Endothelial cell of umbilical vein (primary cell): Measurements from ENCODE around the gene DHX16. TPM values are rescaled to one million over a fixed set of nuclear protein-coding genes. Genes with fewer than 3 reads are reported as not detected.
A peak's percentile ranks its signal among the peaks of the same experiment; 100 is the strongest.

Experiments used
- BruUV-seq: library from RNA; stranded (reverse); fragments of 400-500 nt; replicated peaks from 2 replicates; lab custom pipeline; 2021; lab: Mats Ljungman, UMichigan
- CTCF ChIA-PET: fragments of 300-600, 350-600 bp; sonication (Branson Sonifier 250); formaldehyde crosslinking; loops from one replicate; lab custom pipeline; 2021; ENCODE audit warnings: antibody characterized with exemption, inconsistent platforms; lab: Charles Lee
- POLR2A ChIA-PET: fragments of 300-600, 350-600 bp; sonication (Branson Sonifier 250); formaldehyde crosslinking; loops from one replicate; lab custom pipeline; 2021; ENCODE audit warnings: antibody characterized with exemption, inconsistent platforms; lab: Charles Lee
- DNase-seq: peaks from one replicate; pipeline ENCODE4 v3.0.0-alpha.2; 2011; ENCODE audit warnings: low read depth, low spot score
- FAIRE-seq: peaks from 2 replicates; lab custom pipeline; 2011; peaks lifted over from hg19 to GRCh38; lab: Jason Lieb, UNC
- H2AFZ ChIP-seq: 2 replicates; pipeline ENCODE4 v1.6.0; 2012; ENCODE audit warnings: low read depth, low read length, control low read depth, inconsistent platforms
- H3K27ac ChIP-seq: 2 replicates; pipeline ENCODE4 v1.5.1; 2011; ENCODE audit warnings: low read depth, mild to moderate bottlenecking, control low read depth, low read length, moderate library complexity; ENCODE audit not compliant: insufficient read depth
- H3K27me3 ChIP-seq, 2 experiments: 2 replicates each; pipeline versions ENCODE4 v1.6.0 to v1.6.1; 2011; ENCODE audit warnings: low read length in 2 of 2, mixed read lengths in 1 of 2; ENCODE audit not compliant: control insufficient read depth in 2 of 2, insufficient read depth in 2 of 2
- H3K36me3 ChIP-seq, 2 experiments: 2 replicates in 1 of 2; 3 replicates in 1 of 2; pipeline ENCODE4 v1.5.1; 2011; ENCODE audit warnings: low read length in 2 of 2, mild to moderate bottlenecking in 1 of 2, moderate library complexity in 1 of 2; ENCODE audit not compliant: control insufficient read depth in 2 of 2, insufficient read depth in 2 of 2; ENCODE audit errors: extremely low read depth in 1 of 2
- H3K4me1 ChIP-seq: 3 replicates; pipeline ENCODE4 v1.5.1; 2011; ENCODE audit warnings: mild to moderate bottlenecking, low read length; ENCODE audit not compliant: control insufficient read depth, insufficient read depth; ENCODE audit errors: extremely low read depth
- H3K4me2 ChIP-seq: 2 replicates; pipeline ENCODE4 v1.6.1; 2011; ENCODE audit warnings: low read length, control low read depth, mixed read lengths; ENCODE audit not compliant: insufficient read depth
- H3K4me3 ChIP-seq, 3 experiments: fragments of 200-600 bp in 1 of 3; sonication (generic), shearing (Covaris generic) in 1 of 3; replicated peaks in 1 of 3; 2 replicates each; pipeline ENCODE4 v1.5.1; 2011 to 2016; ENCODE audit warnings: control low read depth in 3 of 3, low read length in 3 of 3, mild to moderate bottlenecking in 2 of 3, inconsistent platforms in 1 of 3, low read depth in 1 of 3, moderate library complexity in 1 of 3; ENCODE audit not compliant: insufficient read depth in 1 of 3
- H3K79me2 ChIP-seq: 2 replicates; pipeline ENCODE4 v1.6.0; 2012; ENCODE audit warnings: low read length, inconsistent platforms; ENCODE audit not compliant: control insufficient read depth, insufficient read depth
- H3K9ac ChIP-seq: replicated peaks from 2 replicates; pipeline ENCODE3; 2011; ENCODE audit warnings: low read length, control low read depth; ENCODE audit not compliant: insufficient read depth; ENCODE audit errors: extremely low read depth
- H3K9me1 ChIP-seq: replicated peaks from 3 replicates; pipeline ENCODE4 v1.6.0; 2011; ENCODE audit warnings: mild to moderate bottlenecking, low read length; ENCODE audit not compliant: control insufficient read depth, insufficient read depth; ENCODE audit errors: extremely low read depth
- H3K9me3 ChIP-seq: replicated peaks from 2 replicates; pipeline ENCODE4 v1.5.1; 2012; ENCODE audit warnings: low read length, inconsistent platforms; ENCODE audit not compliant: control insufficient read depth, insufficient read depth
- H4K20me1 ChIP-seq: replicated peaks from 2 replicates; pipeline ENCODE3; 2011; ENCODE audit warnings: mild to moderate bottlenecking, low read length; ENCODE audit not compliant: control insufficient read depth, insufficient read depth; ENCODE audit errors: extremely low read depth
- EZH2 ChIP-seq: IDR thresholded peaks from 2 replicates; pipeline ENCODE4 v1.6.1; 2012; ENCODE audit warnings: borderline replicate concordance, low read depth, mild to moderate bottlenecking, moderate library complexity, low read length, inconsistent platforms; ENCODE audit not compliant: severe bottlenecking
- FOS ChIP-seq: IDR thresholded peaks from 2 replicates; pipeline ENCODE4 v1.6.1; 2011; ENCODE audit warnings: mild to moderate bottlenecking, low read length, moderate library complexity, borderline replicate concordance; ENCODE audit not compliant: insufficient read depth
- GATA2 ChIP-seq: IDR thresholded peaks from 2 replicates; pipeline ENCODE4 v1.7.0; 2011; ENCODE audit warnings: low read depth, mild to moderate bottlenecking, moderate library complexity, mixed read lengths, low read length; ENCODE audit not compliant: insufficient read length, insufficient read depth
- JUN ChIP-seq: IDR thresholded peaks from 2 replicates; pipeline ENCODE4 v1.6.1; 2011; ENCODE audit warnings: borderline replicate concordance, low read depth; ENCODE audit not compliant: insufficient read length, insufficient read depth
- MYC ChIP-seq: IDR thresholded peaks from one replicate; pipeline ENCODE4 v1.6.1; 2011; ENCODE audit warnings: mild to moderate bottlenecking, low read depth, low read length
- POLR2A ChIP-seq: IDR thresholded peaks from 2 replicates; pipeline ENCODE4 v1.6.1; 2012; ENCODE audit warnings: low read depth, mild to moderate bottlenecking, control low read depth, low read length
- POLR2AphosphoS5 ChIP-seq: IDR thresholded peaks from 2 replicates; pipeline ENCODE4 v1.6.1; 2012; ENCODE audit warnings: low read depth, mild to moderate bottlenecking, control low read depth, low read length, moderate library complexity; ENCODE audit not compliant: insufficient read depth
- dilution Hi-C: fragments of 300-500 bp; cut with MboI; formaldehyde crosslinking; loops from one replicate; pipeline ENCODE4 v1.15.0; 2019; ENCODE audit warnings: low sequenced_read_pairs; ENCODE audit not compliant: extremely low pct_ligation_motif_present
- intact Hi-C: fragments of 100-400 bp; cut with micrococcal nuclease; formaldehyde crosslinking; loops from one replicate; pipeline ENCODE4 v1.10.0; 2022
- polyA plus RNA-seq, 4 experiments: library from polyadenylated mRNA; depleted of rRNA in 3 of 4; stranded (reverse) in 3 of 4; unstranded in 1 of 4; fragments of >200 nt; gene quantifications; 2 replicates each; pipeline versions ENCODE4 v1.2.1 to v1.2.3, GENCODE V29; 2011 to 2012; ENCODE audit warnings: missing spikeins in 1 of 4
- total RNA-seq: library from RNA; stranded (reverse); gene quantifications from 2 replicates; pipeline ENCODE4 v1.2.3, GENCODE V29; 2021
- TF ChIP-seq, protein P1 (sequence below), 2 donors: IDR thresholded peaks; 1 replicate in 1 of 2; 2 replicates in 1 of 2; pipeline ENCODE4 v1.5.1; 2011; ENCODE audit warnings: low read length in 2 of 2, mild to moderate bottlenecking in 2 of 2, moderate library complexity in 2 of 2, control low read depth in 1 of 2, inconsistent platforms in 1 of 2, low read depth in 1 of 2; ENCODE audit not compliant: insufficient read depth in 1 of 2; ENCODE audit errors: extremely low read depth in 1 of 2
- TF ChIP-seq, protein P2 (sequence below): IDR thresholded peaks from 2 replicates; pipeline ENCODE4 v1.6.1; 2011; ENCODE audit not compliant: insufficient read depth, insufficient read length

Gene DHX16
- total and polyA plus RNA-seq, 2 donors (not counting 3 experiments of a cell fraction or from before 2014, with no cell fraction given), result 38.2 to 66.5 TPM

GRCh38 chr6:30645989-30646388, 26.8 kb downstream of the DHX16 start:
- dilution Hi-C loops, result no loop called here
- TF ChIP-seq FOS (no peak), EZH2 (no peak), POLR2AphosphoS5 (no peak), POLR2A (no peak), MYC (no peak), GATA2 (no peak), JUN (no peak)
- TF ChIP-seq, protein P1, sequence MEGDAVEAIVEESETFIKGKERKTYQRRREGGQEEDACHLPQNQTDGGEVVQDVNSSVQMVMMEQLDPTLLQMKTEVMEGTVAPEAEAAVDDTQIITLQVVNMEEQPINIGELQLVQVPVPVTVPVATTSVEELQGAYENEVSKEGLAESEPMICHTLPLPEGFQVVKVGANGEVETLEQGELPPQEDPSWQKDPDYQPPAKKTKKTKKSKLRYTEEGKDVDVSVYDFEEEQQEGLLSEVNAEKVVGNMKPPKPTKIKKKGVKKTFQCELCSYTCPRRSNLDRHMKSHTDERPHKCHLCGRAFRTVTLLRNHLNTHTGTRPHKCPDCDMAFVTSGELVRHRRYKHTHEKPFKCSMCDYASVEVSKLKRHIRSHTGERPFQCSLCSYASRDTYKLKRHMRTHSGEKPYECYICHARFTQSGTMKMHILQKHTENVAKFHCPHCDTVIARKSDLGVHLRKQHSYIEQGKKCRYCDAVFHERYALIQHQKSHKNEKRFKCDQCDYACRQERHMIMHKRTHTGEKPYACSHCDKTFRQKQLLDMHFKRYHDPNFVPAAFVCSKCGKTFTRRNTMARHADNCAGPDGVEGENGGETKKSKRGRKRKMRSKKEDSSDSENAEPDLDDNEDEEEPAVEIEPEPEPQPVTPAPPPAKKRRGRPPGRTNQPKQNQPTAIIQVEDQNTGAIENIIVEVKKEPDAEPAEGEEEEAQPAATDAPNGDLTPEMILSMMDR (IDR thresholded peaks at IDR 0.05; ENCODE audit: extremely low read depth in 1 of 2, insufficient read depth in 1 of 2, low read depth in 1 of 2, low read length in 2 of 2), result no peak
- TF ChIP-seq, protein P2, sequence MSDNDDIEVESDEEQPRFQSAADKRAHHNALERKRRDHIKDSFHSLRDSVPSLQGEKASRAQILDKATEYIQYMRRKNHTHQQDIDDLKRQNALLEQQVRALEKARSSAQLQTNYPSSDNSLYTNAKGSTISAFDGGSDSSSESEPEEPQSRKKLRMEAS, result no peak
- POLR2A ChIA-PET, result no interaction called here
- H3K79me2 ChIP-seq, result peaks cover 20% of the 10 kb centered on the region
- no peak overlapping the region for H2AFZ ChIP-seq
- CTCF ChIA-PET, result no interaction called here
- FAIRE-seq (no peak), DNase-seq (no peak)
- peaks cover 2 to 9% of the 10 kb centered on the region in 2 experiments for H3K36me3 ChIP-seq
- H3K9me1 ChIP-seq, result no peaks in the 10 kb centered on the region
- intact Hi-C loops, result loop anchor here (2.0 kb wide), 1 partner anchor 75 kb away; the partner anchor contains the start of gene TUBB
- H3K27ac ChIP-seq, result no peak overlapping the region
- H3K9ac ChIP-seq, result no peak overlapping the region
- H3K4me3 ChIP-seq, result no peak overlapping the region
- no peaks in the 10 kb centered on the region for H3K27me3 ChIP-seq
- H4K20me1 ChIP-seq, result no peaks in the 10 kb centered on the region
- no peaks in the 10 kb centered on the region for H3K9me3 ChIP-seq
- H3K4me1 ChIP-seq, result peaks cover 8% of the 10 kb centered on the region
- BruUV-seq, result no TSS peak
- H3K4me2 ChIP-seq, result peak overlapping the region; percentile 60
